Stimulated activated CD4-positive, alpha-beta T cell treated with anti-CD3 and anti-CD28 coated beads, Interleukin-4, amount 100 ng/mL, for 48 hours (primary cell): ENCODE data around the gene MAST2.

Experiments used
- DNase-seq, 2 donors: peaks; one replicate each; pipeline ENCODE4 v3.0.0-alpha.2; 2020; ENCODE audit warnings: low read depth in 2 of 2

The MAST2 gene

DNA sequence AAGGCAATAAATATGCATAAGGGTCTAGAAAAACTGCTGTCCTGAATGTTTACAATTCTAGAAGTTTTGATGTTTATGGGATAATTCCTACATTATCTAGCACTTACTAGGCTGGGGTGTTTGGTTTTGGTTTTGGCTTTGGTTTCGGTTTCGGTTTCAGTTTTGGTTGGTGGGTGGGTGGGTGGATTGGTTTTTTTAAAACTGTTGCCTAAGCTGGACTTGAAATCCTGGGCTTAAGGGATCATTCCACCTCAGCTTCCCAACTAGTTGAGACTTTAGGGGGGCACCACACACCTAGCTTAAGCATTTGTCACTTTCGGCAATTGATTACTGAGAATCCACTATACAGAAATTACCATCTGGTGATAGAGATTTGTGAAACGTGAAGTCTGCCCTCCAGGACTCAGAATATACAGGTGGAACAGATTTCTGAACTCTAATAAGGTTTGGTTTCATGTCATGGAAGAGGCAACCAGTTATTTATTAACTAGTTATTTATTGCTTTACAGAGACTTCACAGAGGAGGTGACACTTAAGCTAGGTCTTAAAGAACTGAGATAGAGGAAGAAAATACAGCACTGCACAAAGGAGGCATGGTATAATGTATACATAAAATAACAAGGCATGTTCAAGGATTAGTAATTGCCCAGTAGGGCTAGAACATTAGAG, 259.4 kb downstream of the MAST2 start:
- DNase-seq, result peak; percentile 34 to 38

DNA sequence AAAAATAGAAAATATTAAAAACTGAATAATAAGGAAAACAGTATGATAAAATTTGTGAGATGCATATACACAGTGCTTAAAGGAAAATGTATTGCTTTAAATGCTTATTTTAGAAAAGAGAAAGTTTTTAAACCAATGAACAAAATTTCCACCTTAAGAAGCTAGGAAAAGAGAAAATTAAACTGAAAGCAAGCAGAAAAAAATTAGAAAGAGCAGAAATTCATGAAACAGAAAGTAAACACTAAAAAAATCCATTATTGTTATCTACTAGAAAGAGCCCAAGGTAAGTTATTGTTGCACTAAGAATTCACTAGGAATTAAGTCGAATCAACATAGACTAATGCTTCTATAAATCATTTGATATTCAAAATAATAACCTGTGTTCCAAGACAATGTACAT, 261.3 kb downstream of the MAST2 start:
- DNase-seq, result no peak

DNA sequence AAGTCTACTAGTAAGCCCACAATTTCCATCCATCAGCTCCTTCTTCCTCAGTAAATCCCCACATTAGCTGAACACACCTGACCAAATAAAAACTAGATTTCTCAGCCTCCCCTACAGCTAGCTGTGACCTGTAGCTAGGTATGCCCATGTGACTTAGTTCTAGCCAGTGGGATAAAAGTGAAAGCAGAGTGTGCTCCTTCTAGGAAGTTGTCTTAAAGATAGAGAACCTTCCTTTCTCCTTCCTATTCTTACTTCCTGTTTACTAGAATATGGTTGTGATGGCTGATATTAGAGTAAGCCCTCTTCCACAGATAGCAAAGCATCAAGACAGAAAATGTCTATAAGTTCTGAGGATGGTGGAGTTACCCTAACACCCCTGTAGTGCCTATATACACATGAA, 262.0 kb downstream of the MAST2 start:
- DNase-seq, result no peak

DNA sequence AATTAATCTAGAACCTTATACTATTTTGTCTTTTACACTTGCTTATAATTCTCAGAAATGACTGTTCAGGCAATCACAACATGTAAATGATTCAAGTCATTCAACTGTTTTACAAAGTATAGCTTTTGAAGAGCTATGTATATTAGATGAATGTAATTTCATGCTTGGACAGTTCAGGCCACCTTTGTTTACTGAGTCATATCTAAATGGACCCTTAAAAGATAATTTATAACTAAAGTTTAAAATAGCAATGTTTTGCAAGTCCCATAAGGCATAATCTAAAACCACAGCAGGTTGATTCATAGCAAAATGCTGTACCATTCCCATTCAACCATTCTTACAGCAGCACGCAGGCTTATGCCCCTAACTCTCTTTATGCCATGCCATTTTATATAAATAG, 264.2 kb downstream of the MAST2 start:
- no peak for DNase-seq

DNA sequence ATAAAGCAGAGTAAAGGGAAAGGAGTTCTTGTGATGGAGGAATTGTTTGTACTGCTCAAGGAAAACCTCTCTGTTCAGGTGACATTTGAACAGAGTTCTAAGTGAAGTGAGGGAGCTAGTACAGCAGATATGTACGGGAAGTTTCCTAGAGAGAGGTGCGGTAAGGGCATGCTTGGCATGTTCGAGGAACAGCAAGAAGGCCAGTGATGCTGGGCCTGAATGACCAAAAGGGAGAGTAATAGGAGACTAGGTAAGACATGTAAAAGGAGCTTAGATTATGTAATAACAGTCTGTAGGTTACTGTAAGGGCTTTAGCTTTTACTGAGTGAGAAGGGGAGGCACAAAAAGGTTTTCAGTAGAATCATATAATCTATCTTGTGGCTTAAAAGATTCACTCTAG, 265.1 kb downstream of the MAST2 start:
- no peak for DNase-seq

DNA sequence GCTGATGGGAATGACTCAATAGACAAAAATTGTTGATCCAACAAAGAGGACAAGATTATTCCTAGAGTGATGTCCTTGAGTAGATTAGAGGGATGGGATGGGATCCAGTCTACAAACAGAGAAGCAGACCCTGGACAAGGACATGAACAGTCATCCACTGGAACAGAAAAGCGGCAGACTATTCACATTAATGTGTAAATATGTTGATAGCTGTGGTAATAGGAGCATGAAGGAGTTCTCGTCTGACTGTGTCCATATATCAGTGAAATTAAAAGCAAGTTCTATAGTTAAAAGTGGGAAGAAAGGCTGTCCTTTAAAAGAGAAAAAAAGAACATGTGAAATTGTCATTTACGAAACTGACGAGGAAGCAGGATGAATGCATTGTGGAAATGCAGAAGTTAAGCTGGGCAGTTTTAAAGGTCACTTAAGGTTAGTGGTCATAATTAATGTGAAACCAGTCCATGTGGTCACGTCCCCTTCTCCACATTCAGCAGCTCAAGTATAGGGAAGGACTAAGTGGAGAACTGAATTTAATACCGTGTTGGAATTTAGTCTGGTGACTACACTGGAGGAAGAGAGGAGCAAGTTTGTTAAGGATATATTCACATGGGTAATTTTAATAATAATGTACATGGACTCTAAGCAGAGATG, 266.9 kb downstream of the MAST2 start:
- no peak for DNase-seq

DNA sequence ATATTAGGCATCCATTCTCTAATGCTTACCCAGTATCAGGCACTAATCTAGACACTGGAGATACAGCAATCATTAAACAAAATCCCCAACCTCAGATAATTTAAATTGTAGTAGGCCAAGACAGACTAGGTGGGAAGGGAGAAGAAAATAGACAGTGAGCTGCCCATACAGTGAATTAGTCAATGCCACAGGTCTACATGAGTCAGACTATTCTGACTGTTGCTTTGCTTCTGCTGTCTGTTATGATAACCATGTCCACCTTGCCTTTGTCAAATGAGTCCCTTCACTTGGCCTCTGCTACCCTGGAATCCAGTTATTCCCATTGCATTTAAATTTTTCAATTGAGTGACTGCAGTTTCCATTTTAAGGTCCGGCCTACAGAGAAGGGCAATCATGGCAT, 269.6 kb downstream of the MAST2 start:
- no peak for DNase-seq

DNA sequence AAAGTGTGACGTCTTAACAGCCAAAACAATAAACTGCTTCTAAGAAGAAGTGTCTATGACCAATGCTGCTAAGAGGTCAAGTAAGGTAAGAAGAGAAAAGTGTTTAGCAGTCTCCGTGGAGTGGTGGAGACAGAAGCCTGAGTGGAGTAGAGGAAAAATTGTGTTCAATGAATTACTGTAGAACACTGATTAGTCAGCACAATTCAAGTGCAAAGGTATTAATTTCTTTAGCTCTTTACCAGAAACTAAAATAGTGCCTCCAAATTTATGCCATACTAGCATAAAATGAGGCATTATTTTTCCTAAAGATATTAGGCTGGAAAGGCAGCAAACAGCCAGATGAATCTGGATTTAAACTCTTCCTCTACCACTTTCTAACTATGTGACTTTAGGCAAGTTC, 272.9 kb downstream of the MAST2 start:
- no peak for DNase-seq

DNA sequence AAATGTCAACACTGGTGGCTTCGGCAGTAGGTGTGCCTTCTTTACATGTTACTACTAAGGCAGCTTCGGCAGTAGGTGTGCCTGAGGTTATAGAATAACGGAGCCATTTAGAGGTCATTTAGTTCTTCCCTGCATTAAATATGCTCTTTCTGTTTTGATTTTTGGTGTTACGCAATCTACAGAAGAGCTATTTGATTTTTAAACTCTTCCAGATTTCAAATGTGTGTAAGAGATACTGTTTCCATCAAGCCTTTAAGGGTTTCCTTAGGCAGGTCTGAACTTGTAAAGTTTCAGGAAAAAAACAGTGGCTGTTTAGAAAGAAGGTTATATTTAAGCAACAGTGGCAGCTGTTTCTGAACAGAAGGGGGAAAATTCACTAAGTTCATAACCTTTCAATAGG, 274.2 kb downstream of the MAST2 start:
- no peak for DNase-seq

DNA sequence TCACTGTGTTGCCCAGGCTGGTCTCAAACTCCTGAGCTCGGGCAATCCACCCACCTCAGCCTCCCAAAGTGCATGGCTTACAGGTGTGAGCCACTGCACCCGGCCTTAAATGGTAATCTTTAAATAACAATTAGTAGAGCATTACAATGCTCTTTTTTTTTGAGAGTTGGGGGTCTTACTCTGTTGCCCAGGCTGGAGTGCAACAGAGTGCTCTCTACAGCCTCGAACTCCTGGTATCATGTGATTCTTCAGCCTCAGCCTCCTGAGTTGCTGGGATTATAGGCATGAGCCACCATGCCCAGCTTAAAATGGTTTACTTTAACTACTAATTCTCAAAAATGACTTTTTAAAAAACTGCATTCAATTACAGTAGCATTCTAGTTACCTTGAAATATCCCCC, 276.8 kb downstream of the MAST2 start:
- DNase-seq, result no peak

DNA sequence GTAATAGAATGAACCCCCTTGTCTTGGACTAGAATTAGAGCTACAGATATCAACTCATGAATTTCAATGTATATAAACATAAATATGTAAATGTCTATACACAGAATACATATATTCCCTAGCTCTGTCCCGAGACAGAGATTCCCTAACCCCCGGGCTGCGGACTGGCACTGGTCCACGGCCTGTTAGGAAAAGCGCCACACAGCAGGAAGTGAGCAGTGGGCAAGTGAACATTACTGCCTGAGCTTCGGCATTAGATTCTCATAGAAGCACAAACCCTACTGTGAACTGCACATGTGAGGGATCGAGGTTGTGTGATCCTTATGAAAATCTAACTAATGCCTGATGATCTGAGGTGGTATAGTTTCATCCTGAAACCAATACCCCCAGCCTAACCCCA, 277.8 kb downstream of the MAST2 start:
- no peak for DNase-seq

DNA sequence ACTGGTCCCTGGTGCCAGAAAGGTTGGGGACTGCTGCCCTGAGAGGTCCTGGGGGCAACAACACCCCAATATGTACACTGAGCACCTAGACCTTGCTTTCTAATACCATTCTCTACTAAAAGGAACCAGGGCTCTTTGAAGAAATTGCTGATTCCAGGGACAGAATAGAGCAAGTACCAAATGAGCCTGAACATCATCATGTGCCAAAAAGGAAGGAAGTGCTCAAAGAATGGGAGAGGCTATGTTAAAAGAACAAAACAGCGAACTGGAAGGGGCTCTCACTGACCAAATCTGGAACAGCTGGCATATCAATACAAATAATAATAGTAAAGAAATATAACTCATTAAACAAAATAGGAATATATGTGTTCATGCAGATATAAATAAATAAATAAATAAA, 278.2 kb downstream of the MAST2 start:
- DNase-seq, result no peak

DNA sequence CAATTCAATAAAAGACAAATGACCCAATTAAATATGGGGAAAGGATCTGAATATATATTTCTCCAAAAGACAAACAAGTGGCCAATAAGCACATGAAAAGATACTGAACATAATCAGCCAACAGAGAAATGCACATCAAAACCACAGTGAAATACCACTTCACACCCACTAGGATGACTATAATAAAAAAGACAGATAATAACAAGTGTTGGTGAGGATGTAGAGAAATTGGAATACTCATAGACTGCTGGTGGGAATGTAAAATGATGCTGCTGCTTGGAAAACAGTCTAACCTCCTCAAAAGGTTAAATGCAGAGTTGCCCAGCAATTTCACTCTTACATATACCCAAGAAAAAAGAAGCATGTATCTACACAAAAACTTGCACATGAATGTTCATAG, 280.2 kb downstream of the MAST2 start:
- no peak for DNase-seq

DNA sequence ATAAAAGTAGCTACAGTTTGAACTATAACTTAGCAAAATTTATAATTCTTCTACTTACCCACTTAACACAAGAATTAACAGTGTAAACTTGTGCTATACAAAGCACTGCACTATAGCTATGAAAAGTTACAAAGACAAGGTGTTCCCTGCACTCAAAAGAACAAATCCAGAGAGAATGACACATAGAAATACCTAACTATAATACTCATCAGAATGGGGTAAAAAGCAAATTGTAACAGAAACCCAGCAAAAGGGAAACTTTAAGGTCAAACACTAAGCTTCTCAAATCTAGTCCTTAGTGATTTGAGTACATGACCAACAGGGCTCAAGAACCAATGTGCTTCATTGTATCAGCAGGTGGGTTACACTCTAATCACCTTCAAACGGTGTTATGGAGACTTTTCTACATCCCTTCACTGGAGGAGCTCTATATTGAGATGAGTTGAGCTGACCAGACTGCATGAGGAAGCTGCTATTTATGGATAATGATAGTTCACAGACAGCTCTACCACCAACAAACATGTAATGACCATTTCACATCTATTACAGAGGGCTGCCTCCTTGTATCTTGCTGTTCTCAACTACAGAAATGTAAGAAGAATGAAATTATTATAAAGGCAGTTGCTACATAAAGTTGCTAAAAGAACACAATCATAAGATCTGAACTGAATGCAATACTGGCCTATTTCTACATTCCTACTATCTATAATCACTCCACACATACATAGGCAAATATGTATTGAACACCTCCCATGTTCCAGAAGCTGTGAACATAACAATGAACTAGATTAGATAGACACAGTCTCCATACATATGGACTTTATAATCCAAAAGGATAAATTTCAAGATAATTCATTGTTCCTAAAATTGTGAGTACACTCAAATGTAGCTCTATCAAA, 281.4 kb downstream of the MAST2 start:
- no peak for DNase-seq
